LNCAP (cell line): ENCODE data around the gene SCYL3.

Source experiments
- CTCF ChIP-seq: fragments of 450-650 bp; IDR thresholded peaks from 2 replicates; pipeline ENCODE4 v1.5.1; 2017; ENCODE audit warnings: mild to moderate bottlenecking

The SCYL3 gene

GRCh38 chr1:169860750-169861149, 32.9 kb downstream of the SCYL3 start:
- no peak for TF ChIP-seq CTCF

- no peak for TF ChIP-seq CTCF
Observed at GRCh38 chr1:169860187-169860586, 33.5 kb downstream of the SCYL3 start.

- TF ChIP-seq CTCF = no peak
Observed at GRCh38 chr1:169859001-169859400, 34.7 kb downstream of the SCYL3 start.

GRCh38 chr1:169858467-169858866, 35.2 kb downstream of the SCYL3 start:
- TF ChIP-seq CTCF = no peak

- TF ChIP-seq CTCF = no peak
Observed at GRCh38 chr1:169853341-169853740, 40.4 kb downstream of the SCYL3 start.

- TF ChIP-seq CTCF = no peak
Observed at GRCh38 chr1:169849346-169850022, 44.2 kb downstream of the SCYL3 start.

- TF ChIP-seq CTCF = no peak
Observed at GRCh38 chr1:169848456-169848855, 45.2 kb downstream of the SCYL3 start.
